HG02973 (cell line): ENCODE data around the gene GAREM1.
"Not testable (repeated sequence)": the region's sequence is repeated elsewhere in the genome, so short reads cannot be mapped to it uniquely, and the experiment has no call there.

Experiments
- ATAC-seq: cut with Tn5 transposase; IDR thresholded peaks from one replicate; pipeline ENCODE4 v1.9.1; 2021; ENCODE audit warnings: moderate library complexity; ENCODE audit not compliant: unreplicated experiment

GAREM1 gene

DNA sequence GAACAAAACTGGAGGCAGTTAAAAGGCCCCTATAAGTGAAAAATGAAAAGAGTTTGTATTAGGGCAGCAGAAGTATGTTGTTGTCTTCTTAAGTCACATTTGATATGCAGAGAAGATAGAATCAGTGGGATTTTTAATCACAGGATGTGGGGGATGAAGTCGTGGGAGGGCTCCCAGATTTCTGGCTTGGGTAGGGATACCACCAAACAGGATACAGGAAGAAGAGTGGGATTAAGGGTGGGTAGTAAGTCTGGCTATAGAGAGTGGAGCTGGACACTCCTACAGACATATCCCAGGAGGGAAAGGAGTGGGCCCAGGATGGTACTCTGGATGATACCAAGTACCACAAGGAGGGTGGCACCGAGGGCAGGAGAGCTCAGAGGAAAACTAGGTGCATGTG, 99.3 kb downstream of the GAREM1 start:
- ATAC-seq: no peak

DNA sequence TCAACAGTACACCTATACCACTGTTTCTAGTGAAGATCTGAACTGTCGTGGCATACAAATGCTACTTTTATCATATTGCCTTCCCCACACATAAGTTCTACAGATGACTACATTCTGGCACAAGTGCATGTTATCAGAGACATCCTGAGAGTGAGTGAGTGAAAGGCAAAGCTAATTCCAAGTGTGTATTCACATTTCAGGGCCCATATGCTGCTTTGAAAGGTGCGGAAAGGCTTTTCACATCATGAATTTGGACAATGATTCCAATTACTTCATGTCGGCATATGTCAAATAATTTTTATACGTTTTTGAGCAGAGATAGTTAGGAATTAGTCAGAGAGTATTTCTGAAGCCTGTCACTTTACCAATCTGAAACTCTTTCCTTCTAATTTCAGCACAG, 101.7 kb downstream of the GAREM1 start:
- no peak for ATAC-seq

DNA sequence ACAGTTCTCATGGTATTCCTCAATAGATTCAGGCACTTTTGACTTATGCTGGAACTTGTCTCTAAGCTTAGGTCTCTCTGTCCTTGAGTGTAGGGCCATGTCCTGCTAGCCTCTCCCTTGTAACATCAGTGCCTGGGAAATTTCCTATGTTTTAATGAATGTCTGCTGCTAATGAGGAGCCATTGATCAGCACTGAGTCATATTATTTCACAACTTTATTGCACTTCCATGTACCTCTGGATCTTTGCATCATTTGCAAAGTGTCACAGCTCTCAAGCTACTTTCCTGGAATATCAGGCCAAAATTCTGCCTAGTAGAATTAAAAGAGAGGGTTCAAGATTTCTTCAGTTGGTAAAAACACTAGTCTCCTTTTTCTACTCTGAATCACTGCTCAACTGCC, 102.5 kb downstream of the GAREM1 start:
- no peak for ATAC-seq

DNA sequence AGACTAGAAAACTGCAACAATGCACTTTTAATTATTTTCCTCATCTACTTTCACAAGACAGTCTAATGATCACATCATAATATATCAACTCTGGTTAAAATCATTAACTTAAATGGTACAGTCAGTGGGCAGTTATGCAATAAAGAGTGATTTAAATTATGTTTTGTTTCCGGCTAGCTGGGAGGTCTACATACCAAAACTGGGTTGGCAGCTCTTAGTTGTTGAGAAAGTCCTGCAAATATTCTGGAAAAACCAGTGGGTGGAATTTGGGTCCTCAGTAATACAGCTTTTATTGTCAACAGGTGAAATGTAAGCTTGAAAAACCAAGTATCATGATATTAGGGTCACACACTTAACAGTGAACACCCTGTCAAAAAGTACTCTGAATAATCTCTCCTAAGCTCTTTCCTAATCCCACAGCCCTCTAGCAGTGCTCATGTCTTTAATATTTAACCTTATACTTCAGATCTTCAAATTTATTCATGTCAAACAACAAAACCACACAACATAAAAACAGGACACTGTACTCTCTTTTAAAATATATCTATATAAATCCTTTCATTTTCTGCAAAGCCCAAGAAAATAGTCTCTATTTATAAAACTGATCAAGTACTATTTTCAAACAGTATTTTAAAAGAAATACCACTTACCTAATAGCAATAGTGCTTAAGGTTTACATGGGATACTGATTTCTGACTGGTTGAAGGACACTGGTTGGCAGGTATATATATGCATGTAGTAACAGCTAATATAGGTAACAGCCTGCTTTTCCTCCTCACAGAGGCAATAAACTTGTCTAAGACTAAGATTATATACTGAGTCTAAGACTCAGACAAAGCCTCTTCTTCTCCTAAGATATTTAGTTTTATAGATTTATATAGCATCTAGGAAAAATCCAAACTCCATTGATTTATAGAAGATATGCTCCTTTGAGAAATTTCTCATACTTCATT, 103.8 kb downstream of the GAREM1 start:
- ATAC-seq: no peak

DNA sequence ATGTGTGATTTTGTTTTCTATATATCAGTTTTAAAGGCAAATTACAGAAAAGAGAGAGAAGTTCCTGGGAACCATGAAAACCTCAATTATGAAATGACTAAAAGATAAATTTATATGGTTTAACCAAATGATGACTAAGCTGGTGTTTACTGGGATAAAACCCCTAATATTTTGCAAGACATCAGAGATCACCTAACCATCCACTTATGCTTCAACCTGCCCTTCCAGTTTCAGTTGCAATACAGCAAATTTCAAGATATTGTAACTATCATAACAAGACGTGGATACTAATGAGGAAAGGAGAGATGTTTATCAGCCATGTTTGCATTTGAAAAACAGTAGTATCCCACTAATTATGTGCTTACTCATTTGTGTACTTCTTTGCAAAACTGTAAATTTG, 108.2 kb downstream of the GAREM1 start:
- no peak for ATAC-seq

DNA sequence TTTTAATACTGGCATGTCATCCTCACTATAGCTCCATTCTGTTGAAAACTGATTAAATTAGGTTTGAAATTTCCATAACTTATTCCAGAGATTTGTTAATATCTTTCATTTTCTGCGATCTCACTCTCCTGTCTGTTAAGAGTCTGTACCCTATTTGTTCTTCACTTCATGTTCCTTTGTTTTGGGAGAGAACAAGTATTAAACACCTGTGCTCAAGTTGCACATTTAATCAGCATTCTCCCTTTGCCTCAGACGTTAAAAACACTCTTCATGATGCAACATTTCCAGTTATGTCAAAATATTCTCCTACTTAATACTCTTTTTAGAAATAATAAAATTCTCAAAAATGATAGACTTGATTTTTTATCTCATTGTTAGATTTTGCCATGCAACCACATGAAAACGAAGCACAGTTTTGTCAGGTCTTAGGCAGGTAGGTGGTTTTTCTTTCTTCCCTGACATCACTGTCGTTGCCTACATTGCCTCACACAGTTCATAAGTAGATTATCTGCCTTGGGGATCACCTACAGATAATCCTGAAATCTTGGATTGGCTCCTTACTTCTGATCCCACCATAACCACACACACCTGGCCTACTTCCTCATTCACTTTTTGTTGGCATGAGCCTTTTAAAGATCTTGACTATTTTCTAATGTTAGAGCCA, 109.9 kb downstream of the GAREM1 start:
- ATAC-seq: no peak

DNA sequence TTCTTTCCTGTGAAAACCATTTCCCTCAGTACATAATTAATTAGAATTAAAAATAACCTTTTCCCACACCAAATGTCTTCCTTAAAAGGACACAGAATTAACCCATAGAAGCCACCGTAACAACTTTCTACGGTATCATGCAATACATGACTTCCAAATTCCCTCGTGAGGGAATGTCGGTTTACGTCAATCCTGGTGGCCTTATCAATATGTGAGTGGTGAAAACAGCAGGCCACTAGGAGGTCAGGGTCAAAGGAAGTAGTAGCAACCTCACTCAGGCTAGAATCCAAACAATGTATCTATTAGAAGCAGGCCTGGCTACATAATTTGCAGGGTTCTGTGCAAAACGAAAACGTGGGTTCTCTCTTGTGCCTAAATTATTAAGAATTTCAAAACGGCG, 112.2 kb downstream of the GAREM1 start:
- no peak for ATAC-seq

DNA sequence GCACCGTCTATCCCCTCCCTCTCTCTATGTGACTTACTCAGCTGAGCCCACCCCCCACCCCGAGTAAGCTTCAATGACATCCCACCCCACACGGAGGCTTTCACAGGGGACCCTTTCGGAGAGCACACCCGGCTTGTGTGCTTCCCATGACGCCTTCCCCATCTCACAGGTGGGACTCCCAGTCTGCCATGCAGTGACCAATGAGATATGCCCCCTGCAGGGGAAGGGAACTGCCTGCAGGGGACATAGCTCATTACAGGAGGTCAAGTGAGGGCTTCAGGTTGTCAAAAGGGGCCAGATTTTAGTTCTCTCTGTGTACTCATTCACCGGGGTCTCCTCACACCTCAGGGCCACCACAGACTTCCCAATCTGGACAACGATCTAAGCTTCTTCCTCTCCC, 112.6 kb downstream of the GAREM1 start:
- ATAC-seq: no peak

DNA sequence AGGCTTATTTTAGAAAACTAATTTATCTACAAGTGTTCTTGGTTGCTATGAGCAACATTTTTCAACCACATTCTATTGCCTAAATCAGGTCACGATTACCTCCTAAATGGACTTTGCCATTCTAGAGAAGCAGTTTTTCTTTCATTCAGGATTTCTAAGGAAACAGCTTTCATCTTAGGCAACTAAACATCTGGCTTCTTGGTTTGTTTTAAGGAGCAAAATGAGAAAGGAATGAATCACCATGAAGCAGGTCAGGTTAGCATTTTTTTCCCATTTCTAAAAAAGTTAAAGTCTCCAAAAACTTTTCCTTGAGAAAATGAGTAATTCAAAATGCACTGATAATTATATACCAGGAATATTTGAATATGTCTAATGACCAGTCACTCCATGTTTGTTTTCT, 114.8 kb downstream of the GAREM1 start:
- no peak for ATAC-seq

DNA sequence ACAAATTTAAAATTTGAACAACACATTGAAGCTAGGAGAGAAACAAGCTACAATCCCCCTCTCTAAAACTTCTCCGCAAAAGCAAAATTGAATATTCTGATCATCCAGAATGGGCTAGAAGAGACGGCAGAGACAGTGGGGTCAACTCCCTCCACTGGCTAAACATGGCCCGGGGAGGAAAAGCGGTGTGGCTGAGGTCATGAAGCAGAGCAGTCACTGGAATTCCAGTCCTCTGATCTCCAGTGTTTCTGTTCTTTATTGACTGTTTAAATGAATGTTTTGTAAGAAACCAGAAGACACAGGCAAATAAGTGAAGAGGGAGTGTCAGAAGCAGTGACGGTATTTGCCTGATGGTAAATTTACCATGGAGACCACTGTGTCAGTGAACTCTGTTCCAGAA, 116.2 kb downstream of the GAREM1 start:
- no peak for ATAC-seq

DNA sequence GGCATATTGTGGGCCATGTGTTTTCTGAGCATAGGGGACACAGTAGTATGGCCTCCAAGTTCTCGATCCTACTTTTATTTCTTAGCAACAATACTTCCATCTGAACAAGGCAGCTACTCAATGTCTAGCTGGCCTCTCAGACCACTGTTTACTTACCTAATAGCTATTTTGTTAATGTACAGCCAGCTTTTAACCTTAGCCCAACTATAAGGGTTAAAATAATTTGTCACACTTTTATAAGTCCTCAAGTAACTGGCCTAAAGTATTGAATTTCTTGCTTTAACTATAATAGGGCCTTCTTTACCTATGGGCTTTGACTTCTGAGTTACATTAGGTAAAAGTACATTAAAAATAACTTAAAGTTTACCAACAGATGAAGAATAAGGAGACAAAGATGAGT, 117.4 kb downstream of the GAREM1 start:
- ATAC-seq: no peak

DNA sequence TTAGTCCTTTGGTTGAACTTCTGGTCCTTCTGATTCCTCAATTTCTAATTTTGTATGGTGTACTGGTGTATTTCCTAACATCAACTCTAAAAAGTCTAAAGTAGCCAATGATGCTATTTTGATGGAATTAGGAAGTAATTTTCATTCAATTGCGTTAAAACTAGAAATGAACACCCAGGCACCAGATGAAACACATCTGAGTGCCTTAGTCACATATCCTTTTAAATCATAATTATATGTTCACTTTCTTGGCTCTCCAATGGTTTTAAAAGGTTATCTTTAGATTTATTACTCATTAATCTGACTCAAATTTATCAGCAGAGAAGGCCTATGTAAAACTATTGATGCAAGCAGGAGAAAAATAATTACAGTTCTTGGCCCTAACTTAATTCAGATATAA, 119.7 kb downstream of the GAREM1 start:
- ATAC-seq: no peak

DNA sequence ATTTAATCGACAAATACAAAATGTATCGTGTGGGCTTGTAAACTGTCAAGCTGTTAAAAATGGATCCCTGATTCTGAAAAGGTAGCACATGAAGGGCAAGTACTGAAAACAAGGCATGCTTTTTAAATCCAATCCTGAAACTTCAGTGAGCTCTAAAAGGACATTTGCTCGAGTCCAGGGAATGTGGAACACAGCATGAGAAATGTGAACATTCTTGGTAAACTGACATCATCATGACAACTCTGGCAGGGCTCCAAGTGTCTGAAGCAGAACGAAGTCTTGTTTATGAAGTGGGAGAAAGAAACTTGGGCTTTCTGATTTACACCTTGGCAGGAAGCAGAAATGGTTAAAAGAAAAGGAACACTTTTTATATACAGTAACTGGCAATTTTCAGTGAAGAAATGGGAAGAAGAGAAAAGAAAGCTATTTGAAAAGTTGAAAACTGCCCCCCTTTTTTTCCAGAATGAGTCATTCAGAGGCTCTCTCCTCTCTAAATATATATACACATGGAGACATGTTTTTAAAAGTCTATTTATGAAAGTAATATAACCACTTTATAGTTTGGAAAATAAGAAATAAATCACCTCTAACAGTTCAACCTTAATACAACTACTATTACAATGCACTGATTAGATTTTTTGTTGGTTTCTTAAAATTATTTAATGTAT, 120.8 kb downstream of the GAREM1 start:
- no peak for ATAC-seq

DNA sequence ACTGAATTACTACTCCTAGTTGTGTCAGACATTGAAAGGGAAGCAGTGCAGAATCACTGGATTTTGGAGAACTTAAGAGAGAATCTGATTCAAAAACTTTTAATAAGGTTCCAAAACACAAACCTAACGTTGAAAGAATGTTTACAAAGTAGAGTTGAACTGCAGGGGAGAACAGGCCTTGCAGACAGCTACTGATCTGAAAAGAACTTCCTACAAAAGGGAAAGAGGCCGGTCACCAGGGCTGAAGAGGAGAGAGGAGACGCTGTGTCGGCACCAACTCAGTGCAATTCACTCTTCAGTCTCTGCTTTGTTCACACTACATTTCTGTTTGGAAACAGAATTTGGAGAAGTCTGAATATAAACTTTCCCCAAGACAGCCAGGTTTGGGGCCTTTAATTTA, 124.0 kb downstream of the GAREM1 start:
- ATAC-seq: no peak

DNA sequence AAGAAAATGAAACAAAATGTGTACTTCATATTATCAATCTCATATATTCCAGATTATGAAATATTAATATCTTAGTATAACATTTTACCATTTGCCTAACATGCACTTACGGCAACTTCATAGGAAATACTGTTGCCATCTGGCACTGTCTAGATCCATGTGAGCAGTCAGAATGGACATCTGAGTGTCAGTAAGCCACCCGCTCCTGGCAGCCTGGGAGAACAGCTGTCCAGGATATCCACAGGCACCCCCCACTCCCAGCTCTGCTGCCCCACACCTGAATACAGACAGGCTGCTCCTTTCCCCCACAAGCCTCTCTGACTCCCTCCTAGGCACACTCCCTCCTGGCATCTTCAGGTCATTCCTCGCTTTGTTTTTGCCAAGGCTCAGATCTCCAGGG, 127.0 kb downstream of the GAREM1 start:
- ATAC-seq: no peak

DNA sequence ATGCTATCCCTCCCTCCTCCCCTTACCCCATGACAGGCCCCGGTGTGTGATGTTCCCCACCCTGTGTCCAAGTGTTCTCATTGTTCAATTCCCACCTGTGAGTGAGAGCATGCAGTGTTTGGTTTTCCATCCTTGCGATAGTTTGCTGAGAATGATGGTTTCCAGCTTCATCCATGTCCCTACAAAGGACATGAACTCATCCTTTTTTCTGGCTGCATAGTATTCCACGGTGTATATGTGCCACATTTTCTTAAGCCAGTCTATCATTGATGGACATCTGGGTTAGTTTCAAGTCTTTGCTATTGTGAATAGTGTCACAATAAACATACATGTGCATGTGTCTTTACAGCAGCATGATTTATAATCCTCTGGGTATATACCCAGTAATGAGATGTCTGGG, 129.6 kb downstream of the GAREM1 start:
- ATAC-seq: not testable (repeated sequence)

DNA sequence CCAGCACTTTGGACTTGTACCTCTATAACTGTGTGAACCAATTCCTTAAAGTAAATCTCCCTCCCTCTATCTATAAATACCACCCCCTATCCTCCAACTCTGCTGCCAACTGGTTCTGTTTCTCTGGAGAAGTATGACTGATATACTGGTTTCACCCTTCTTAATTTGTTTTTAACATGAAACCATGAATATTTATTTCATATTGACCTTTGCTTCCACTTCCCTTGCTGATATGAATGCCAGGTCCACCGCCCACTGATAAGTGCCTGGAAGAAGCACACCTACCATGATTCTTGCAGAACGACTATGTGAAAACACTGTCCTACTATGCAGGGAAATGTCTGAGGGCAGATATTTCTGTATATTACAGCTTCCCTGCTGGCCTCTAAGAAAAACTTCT, 131.6 kb downstream of the GAREM1 start:
- ATAC-seq: no peak

DNA sequence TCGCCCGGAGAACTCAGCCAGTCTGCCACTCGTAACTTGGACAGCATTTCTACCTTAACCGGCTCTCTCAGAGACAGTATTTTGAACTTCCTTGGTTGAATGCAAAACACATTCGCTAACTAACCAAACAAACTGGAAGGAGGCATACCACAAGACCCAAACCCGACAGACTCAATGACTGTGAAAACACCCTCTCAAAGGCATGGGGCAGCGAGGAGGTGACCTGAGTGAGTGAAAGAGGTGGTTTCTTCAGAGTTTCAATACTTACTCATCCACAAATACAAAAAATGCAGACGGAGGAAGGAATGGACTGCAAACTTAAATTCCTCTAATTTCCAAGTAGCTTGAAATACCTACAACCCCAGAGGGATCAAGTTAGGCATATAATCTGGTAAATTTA, 132.9 kb downstream of the GAREM1 start:
- ATAC-seq: no peak

DNA sequence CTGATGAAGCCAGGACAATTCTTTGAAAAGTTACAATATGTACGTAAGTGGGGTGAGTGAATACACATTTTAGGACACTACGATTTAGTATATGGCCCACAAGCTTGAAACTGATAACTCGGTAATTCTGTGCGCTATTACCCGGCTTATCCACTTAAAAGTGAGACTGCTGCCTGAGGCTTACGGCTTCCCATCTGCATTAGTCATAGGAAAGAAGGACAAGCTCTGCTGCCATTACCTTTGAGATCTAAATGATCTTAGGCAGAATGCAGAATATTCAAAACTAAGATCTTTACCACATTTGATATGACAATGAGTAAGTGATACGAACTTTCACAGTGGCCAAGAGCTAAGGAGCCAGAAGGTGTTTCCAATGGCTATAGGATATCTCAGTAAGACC, 133.3 kb downstream of the GAREM1 start:
- no peak for ATAC-seq

DNA sequence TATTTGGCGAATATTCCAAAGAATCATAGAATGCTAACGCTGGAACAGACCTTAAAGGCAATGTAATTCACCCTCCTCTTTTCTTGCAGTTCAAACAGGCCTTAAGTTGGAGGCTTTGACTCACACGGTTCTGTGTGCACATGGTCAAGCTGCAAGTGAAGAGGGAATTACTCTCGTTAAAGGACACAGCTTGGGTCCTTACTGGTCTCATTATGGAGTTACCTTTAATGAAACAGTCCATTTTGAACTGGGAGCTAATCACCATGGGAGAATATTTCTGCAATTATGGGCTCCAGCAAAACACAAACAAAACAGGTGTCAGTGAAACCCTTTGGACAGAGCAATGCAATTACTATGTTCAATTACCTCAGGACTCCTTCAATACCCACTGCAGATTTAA, 135.5 kb downstream of the GAREM1 start:
- ATAC-seq: no peak

DNA sequence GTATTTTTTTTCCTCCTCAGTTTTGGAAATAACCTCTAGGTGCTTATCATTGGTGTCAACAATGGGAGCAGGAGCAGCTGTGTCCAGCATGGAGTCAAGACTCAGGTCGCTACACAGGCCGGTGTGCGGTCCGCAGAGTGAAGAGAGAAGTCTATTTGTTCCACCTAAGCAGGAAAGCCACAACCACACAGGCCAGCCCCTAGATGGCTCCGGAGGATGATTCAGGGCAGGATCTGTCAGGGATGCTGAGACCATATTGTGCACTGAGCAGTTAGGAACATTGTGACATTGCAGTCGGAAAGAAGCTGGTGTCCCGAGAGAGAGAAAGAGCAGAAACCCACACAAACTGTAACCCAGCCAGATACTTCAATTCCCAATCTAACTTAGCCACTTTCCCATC, 136.9 kb downstream of the GAREM1 start:
- no peak for ATAC-seq

DNA sequence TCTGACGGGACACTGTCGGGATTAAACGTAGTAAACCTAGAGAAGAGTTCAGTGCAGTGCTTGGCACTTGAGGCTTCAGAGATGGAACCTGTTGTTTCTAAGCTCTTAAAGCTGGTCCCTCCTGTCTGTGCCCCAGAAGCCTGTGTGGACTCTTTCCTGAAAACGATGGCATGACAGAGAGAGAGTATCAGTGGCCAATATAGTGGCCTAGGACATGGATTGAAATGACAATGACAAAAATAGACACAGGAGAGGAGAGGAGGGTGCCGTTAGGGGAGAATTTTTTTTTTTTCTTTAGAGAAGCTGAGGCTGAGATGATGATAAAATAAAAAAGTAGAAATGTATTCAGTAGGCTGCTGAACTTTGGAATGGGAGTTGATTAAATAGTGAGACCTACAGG, 138.0 kb downstream of the GAREM1 start:
- ATAC-seq: no peak
